ENCODE data around the gene ERCC4.

The ERCC4 gene

DNA sequence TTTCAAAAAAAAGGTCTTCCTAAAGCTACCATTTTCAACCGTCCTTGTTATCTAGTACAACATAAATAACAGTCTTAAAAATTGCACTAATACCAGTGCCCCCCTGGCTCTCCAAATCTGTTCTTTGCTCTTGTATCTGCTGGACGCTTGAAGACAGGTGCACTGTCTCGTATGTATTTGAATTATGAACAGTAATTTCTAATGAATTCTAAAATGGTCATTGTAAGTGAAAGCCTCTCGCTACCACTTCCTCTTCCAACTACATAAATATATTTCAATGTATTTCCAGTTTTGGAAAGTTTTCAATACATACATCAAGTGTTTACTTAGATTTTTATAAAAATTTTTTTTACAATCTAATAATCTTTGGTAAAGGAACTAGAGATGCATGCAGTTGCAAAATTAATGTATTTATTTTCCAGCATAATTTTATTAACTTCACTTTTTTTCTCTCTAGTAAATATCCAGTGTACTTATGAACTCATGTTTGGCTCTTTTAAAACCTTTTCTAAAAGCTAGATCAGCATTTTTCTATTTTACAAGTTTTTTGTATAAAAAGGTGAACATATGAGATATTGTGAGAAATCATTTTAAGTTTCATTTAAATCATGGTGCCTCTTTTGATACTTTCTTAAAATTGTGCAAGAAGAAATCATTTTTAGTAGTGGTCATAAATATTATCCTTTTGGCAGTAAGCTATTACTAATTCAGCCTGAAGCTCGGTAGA, 31.0 kb downstream of the ERCC4 start:
- DNase-seq, result no peak

DNA sequence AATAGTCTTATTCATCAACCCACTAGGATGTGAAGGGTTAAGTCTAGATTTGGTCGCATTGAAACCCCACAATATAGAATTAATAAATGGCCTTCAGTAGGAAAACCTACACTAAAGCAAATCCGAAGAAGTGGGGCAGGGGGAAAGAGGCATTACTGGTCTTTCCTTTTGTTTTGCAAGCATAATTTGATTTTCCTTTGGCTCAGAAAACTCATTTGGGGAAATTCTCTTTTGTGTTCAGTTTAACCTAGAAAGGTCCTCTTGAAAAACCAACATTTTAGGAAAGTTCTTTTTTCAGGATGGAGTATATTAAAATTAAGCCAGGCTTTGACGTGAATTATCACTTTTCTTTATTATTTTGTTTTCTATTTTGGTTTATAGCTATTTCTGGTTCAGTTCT, 31.7 kb downstream of the ERCC4 start:
- no peak for DNase-seq

DNA sequence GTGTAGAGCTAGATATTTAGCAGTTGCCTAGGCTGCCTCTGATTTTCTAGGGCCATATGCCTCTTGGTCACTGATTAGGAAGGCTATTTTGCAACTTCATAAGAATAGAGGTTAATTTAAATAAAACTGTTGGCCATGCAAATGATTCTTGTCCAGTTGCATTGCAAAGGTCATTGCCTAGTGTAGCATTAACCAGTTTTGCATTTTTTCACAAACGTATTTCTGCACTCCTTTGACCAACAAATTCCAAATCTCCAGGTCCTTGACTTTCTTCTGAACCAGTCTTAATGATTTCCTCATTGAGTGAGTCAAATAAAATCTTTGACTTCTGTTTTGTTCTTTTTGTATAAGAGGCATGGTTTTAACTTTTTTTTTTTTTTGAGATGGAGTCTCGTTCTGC, 33.5 kb downstream of the ERCC4 start:
- DNase-seq, result no peak

DNA sequence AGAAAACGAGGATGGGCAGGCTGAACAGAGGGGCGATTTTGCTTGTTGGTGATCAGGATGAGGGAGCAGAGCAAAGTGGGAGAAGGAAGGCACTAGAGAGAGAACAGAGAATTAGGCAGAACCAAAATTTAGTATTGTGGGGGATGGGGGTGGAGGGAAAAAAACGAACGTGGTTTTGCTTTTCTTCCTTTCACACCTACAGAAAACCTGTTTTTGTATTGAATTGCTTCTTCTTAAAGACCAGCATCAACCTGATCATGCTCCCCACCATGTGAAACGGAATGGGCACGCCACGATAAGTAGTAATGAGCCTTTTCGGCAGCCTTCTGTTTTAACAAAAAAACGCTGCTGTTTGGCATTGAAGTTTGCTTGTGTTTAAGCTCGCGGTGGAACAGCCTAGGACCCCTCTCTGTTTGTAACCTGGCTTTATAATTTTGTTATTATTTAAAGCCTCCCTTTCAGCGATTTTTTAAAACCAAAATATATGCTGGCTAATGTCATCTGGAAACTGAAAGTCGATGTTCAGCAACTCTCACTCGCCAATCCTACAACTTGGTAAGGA, 36.8 kb downstream of the ERCC4 start:
- DNase-seq, result no peak

DNA sequence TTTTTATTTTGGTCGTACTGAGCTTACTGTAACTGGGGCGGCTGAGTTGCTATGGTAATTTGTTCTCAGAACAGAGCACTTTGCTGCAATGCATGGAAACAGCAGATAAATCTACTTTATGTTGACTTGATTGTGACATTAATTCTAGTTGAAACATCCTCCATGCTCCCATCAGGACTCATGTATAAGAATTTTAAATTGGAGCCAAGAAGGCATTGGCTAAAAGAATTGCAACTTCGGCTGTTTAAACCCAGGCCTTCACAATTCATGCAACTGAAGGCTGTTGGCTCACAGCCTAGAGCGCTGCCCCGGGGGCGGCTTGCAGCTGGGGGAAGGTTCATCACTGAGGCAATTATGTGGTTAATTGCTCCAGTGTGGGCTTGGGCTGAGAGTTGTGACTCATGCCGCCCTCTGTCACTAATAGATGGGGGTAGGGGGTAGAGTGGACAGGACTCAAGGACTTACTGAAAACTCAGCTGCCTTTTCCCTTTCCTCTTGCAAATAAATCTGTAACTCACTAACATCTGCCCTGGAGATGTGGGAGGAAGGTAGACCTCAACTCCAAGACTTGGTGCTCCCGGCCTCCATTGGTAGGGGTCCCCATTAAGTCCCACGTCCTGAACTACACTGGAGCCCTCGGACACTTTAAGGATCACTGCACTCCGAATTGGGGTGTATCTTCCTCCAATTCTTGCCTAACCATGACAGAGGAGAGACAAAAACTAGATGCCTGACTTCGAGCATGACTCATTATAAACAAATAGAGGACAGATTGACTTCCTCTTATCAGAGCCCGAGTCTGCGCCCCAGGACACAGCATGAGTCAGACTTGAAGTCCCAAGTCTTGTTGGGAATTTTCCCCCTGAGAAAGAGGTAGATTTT, 37.5 kb downstream of the ERCC4 start:
- DNase-seq, result no peak

DNA sequence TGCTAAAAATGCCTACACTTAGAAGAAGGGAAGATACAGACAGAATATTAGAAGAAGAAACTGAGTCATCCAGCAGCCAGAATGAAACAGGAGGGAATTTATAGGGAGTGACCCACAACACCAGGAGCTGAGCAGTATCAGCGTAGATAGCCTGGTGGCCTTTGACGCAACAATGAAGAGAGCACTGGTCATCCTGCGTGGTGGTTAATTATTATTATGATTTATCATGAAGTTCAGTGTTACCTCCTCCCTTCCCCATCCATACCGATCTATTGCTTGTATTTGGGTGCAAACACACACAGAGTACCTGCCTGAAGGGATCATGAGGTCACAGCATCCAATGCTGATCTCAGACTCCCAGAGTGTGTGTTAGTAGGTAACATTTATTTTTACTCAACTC, 38.5 kb downstream of the ERCC4 start:
- DNase-seq, result no peak

DNA sequence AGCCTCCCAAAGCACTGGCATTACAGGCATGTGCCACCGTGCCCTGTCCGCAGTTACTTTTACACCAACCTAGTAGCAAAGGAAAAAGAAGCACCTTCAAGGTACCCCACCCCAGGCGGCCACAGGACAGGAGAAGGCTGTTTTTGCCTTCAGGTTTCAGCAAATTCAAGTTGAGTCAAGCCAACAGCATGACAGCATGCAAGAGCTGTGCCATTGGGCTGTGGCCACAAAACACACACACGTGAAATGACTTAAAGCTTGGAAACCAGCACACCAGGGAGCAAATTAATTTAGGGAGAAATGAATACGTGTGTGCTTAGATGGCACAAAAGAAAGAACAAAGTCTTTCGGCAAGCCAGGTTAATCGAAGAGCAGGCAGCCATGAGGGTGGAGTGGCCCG, 39.7 kb downstream of the ERCC4 start:
- DNase-seq, result no peak

DNA sequence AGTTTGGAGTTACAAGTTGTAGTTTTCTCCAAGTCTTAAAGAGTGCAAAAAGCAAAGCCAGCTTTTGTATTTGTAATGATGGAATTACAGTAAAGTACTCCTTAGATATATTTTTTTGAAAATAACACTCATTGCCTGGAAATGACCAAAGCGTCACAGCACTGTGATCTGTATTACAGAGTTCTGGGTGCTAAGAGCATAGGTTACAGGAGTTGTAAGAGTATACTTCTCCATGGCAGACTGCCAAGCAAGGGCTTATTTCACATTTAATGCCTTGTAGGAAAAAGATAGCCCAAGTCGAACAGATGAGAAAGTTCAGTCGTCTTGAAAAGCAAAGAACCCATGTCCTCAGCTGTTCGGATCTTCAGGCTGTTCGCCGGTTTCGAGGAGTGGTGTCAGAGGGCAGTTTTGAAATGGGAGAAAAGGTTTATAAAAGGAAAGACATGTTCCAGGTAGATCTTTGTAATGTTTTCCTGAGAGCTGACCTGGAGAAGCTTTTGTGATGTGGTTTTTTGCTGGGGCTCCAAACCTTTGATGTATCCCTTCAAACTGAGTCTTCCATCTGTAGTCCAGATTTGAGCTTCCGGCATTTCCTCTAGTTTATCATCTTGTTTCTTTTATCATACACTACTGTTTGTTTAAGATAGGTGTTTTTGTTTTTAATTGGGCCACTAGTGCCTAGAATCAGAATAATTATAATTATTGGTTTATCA, 41.3 kb downstream of the ERCC4 start:
- DNase-seq, result no peak

DNA sequence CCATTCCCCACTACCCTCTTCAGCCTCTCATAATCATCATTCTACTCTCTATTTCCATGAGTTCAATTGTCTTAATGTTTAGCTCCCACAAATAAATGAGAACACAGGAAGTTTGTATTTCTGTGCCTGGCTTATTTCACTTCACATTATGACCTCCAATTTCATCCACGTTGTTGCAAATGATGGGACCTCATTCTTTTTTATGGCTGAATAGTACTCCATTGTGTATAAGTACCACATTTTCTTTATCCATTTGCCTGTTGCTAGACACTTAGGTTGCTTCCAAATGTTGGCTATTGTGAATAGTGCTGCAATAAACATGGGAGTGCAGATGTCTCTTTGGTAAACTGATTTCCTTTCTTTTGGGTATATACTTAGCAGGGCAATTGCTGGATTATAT, 42.3 kb downstream of the ERCC4 start:
- DNase-seq, result no peak

DNA sequence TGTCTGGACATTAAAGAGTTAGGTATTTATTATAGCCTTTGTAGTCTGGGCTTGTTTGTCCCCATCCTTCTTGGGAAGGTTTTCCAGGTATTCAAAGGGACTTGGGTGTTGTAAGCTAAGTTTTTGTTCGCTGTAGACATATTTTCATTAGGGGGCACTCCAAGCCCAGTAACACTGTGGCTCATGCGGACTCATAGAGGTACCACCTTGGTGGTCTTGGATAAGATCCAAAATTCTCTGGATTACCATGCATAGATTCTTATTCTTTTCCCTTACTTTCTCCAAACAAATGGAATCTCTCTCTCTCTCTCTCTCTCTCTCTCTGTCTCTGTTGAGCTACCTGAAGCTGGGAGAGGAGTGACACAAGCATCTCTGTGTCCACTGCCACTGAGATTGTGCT, 48.9 kb downstream of the ERCC4 start:
- DNase-seq, result no peak

DNA sequence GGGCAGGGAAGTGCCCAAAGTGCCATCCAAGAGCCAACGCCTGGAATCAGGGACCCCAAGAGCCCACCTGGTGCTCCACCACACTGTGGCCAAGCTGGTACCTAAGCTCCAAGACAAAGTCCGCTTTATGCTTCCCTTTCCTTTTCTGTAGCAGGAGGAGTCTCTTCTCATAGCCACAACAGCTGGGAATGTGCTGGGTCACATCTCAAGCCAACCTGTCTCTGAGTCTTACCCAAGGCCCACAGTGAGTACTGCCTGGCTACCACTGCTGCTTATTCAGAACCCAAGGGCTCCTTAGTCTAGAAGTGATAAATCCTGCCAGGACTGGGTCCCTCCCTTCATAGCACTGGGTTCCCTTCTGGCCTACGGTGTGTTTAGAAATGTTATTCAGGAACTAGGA, 49.8 kb downstream of the ERCC4 start:
- DNase-seq, result no peak

DNA sequence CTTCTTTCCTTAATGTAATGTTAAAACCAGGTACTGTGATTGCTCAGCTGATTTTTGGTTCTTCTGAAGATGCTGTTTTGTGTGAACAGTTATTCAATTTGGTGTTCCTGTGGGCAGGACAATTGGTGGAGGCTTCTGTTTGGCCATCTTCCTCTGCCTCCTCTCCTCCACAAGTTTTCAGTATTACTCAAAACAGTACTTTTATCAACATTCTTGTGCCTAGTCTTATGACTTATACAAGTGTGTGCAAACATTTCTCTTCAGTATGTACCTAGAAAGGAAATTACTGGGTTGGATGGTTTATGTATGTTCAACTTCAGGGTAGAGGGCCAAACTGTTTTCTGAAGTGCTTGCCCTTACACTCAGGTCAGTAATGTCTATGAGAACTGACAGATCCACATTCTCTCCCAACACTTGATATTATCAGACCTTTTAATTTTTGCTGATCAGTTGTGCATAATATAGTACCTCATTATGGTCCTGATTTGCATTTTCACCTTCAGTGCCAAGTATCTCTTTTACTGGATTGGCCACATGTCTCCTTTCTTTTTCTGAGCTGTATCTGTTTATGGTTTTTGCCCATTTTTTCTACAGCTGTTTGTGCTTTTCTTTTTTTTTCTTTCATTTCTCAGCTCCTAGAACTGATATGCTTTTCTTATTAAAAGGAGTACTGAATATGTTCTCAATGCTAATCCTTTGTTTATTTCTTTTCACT, 50.9 kb downstream of the ERCC4 start:
- no peak for DNase-seq

DNA sequence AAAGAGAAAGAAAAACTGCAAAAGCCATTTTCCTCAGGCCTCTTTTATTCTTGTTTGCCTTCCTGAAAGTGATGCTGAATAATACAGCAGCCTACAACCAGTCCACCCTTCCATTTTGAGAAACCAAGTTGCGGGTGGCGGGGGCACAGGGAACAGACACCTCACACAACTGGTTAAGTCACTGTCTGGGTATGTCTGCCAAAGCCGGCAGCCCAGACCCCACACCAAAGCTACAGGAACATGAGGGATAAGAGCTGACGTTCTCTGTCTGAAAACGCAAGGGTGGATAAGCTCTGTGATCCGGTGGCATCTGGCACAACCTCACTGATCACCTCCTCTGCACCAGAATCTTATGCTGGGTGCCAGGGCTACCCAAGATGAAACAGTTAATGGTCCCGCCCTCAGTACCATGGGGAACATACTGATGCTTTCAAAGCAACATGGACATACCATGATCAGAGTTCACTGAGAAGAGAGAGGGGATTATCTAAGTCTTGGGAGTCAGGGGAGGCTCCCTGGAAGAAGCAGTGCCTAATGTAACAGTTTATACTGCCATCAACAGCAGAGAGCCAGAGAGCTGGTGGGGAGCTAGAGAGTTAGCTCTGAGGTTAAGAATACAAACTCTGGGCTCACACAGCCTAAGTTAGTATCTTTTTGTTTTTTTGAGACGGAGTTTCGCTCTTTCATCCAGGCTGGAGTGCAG, 53.5 kb downstream of the ERCC4 start:
- no peak for DNase-seq

DNA sequence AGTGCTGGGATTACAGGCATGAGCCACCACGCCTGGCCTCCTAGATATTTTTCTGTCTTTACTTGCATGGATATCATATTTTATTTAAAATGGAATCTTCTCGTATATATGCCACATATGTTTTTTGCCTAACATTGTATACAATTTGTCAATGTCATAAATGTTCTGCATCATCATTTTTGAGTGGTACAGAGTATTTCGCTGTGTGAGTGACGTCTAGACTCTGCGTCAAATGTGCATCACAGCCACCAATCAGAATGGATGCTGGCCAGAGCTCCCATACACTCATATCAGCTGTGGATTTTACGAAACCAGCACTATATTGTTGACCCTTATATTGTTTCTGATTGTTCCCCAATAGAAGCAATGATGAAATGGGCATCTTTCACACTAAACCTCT, 57.2 kb downstream of the ERCC4 start:
- no peak for DNase-seq

DNA sequence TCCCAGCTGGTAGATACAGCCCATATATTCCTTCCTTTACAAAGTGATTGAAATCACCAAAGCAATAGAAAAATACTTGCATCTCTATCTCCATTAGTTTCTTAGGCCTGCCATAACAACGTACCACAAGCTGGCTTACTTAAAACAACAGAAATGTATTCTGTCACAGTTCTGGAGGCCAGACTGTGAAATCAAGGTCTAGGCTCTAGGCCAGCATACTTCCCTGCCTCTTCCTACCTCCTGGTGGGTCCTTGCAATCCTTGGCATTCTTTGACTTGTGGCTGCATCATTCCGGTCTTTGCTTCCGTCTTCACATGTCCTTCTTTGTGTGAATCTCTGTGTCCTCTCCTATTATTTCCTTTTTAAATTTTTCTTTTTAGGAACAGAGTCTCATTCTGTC, 62.5 kb downstream of the ERCC4 start:
- no peak for DNase-seq

DNA sequence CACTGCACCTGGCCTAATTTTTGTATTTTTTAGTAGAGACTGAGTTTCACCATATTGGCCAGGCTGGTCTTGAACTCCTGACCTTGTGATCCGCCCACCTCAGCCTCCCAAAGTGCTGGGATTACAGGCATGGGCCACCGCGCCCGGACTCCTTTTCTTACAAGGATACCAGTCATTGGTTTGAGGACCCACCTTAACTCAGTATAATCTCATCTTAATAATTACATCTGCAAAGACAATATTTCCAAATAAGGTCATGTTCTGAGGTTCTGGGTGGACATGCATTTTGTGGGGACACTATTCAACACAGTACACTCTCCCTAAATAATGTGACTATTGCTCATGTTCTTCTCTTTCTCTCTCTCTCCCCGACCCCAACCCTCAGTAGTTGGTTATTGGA, 63.7 kb downstream of the ERCC4 start:
- no peak for DNase-seq

DNA sequence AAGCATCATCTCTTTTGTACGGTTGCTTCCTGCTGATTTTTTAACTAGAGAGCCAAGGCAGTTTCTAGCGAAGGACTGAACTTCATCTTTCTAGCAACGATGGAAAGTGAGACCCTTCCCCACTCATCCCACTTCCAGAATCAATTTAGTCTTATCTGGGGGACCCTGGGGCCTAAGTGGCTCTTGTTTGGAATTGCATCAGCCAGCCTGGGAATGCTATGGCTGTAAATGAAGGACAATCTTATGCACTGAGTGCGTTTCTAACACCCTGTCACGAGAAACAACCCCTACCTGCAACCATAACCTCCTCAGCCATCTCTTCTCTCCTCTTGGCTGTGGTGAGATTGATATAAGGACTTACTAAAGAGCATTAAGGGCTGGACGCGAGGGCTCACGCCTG, 64.8 kb downstream of the ERCC4 start:
- DNase-seq, result no peak

DNA sequence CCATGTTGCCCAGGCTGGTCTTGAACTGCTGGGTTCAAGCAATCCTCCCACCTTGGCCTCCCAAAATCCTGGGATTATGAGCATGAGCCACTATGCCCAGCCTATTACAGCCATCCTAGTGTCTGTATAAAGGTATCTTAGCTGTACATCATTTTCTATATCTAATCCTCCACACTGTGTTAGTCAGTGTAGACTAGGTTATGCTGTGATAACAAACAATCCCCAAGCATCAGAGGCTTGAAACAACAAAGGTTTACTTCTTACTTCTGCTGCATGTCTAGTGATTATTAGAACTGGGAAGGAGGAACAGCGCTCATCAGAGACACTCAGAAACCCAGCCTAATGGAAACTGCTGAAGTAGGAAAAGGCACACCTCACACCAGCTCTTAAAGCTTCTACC, 68.1 kb downstream of the ERCC4 start:
- DNase-seq, result no peak

DNA sequence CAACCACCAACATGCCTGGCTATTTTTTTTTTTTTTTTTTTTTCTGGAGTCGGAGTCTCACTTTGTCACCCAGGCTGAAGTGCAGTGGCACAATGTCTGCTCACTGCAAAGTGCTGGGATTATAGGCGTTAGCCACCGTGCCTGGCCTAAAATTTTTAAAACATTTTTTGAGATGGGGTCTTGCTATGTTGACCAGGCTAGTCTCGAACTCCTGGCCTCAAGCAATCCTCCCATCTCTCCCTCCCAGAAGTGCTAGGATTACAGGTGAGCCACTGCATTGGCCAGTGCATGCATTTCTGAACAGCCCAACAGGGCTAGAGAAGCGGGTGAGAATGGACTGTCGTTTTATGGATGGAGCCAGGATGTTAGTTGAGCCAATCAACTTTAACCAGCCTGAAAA, 72.4 kb downstream of the ERCC4 start:
- no peak for DNase-seq

DNA sequence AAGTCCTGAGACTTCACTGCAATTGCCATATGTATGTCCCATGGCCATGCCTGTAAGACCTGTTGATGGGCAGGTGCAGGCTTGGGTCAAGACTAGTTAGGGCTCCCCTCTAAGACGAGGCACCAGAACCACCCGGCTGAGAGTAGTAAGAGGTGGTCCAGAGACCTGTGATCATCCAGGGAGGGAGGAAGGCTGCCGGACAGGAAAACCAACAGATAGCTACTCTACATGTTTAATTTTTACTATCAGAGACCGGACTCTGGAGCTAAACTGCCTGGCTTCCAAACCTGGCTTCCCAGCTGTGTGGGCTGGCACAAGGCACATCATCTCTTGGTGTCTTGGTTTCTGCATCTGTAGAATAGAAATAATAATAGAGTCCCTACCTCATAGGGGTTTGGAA, 73.0 kb downstream of the ERCC4 start:
- no peak for DNase-seq

DNA sequence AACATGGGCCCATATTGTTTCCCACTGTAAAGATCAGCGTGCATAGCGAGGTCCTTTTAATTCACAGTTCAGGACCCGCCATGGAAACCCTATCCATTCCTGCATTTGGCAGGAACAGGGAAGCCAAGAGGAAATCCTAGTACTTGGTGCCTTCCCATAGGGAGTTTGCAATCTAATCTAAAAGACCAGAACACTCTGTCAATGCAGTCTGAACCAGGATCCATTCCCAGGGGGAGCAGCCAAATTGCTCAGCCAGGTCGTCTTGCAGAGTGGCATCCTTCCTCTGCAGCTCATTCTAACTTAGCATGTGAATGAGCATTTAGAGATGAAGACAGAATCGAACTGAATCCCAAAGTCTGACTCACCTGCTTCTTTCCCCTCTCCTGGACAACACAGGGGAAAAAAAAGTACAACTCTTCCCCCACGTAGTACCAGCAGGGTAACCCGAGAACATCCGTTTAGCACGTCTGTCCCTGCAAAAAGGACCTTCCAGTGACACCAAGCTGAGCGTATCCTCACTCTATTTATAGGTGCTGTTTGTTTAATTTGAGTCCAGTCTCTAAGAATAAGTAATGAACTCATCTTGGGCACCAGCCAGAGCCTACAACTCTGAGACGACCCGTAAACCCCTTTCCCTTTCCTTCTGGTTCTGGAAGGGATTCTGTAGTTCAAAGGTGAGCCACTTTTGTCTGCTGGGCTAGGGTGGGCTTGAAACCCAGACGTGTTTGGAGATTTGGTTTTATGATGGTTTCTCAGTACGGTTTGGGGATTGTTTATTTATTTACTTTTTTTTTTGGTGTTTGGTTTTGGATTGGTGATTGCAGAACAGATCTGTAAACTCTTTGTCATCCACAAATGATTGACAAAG, 74.5 kb downstream of the ERCC4 start:
- DNase-seq, result no peak

Measured in activated effector memory CD4-positive, alpha-beta T cell treated with Interleukin-2 at 50 U/mL for 16 hours (primary cell).